Sigmoid colon (tissue), 7 donors: Measurements from ENCODE around the gene NKD2. TPM values are rescaled to one million over a fixed set of nuclear protein-coding genes. Genes with fewer than 3 reads are reported as not detected.

Experiments used
- DNase-seq: peaks from one replicate; pipeline ENCODE4 v3.0.0-alpha.2; 2019
- H3K27ac ChIP-seq, 4 donors: fragments of 200-600 bp; sonication (generic); one replicate each; pipeline ENCODE4 v1.5.1; 2016 to 2019; ENCODE audit warnings: mild to moderate bottlenecking in 1 of 4
- H3K27me3 ChIP-seq, 3 donors: fragments of 200-600 bp; sonication (generic); one replicate each; pipeline ENCODE4 v1.5.1; 2019; ENCODE audit warnings: mild to moderate bottlenecking in 1 of 3
- H3K36me3 ChIP-seq, 4 donors: fragments of 200-600 bp; sonication (generic); one replicate each; pipeline ENCODE4 v1.5.1; 2016 to 2019
- H3K4me1 ChIP-seq, 4 donors: fragments of 200-600 bp; sonication (generic); one replicate each; pipeline ENCODE4 v1.5.1; 2017 to 2019
- H3K4me3 ChIP-seq, 4 donors: fragments of 200-600 bp; sonication (generic); one replicate each; pipeline ENCODE4 v1.5.1; 2017 to 2019; ENCODE audit warnings: mild to moderate bottlenecking in 2 of 4, moderate library complexity in 1 of 4
- H3K9me3 ChIP-seq, 4 donors: fragments of 200-600 bp in 3 of 4; sonication (generic) in 3 of 4; one replicate each; pipeline versions ENCODE4 v1.5.1 to v1.6.1; 2013 to 2019
- EP300 ChIP-seq, 4 donors: sonication (generic); formaldehyde crosslinking; IDR thresholded peaks; one replicate each; pipeline ENCODE4 v1.6.1; 2017; ENCODE audit warnings: antibody characterized with exemption in 4 of 4
- POLR2A ChIP-seq, 2 donors: fragments of 450-650 bp; IDR thresholded peaks; one replicate each; pipeline ENCODE4 v1.6.1; 2016; ENCODE audit warnings: antibody characterized with exemption in 2 of 2, mild to moderate bottlenecking in 2 of 2, moderate library complexity in 2 of 2
- POLR2AphosphoS5 ChIP-seq, 4 donors: sonication (generic); formaldehyde crosslinking; IDR thresholded peaks; one replicate each; pipeline ENCODE4 v1.6.1; 2017; ENCODE audit warnings: antibody characterized with exemption in 4 of 4
- WGBS, 2 donors: extraction: QIAGEN DNeasy Blood & Tissue Kit; methylation state at CpG; one replicate each; pipeline ENCODE4 v1.1.7; 2013; 5-methylcytosine and 5-hydroxymethylcytosine counted together
- intact Hi-C: fragments of 100-400 bp; cut with DNase I; formaldehyde crosslinking; loops from one replicate; pipeline ENCODE4 v1.15.1; 2023
- polyA plus RNA-seq, 3 donors: library from polyadenylated mRNA; stranded (reverse); fragments of 200-250 nt; gene quantifications; one replicate each; pipeline ENCODE4 v1.2.3, GENCODE V29; 2013
- total RNA-seq, 4 donors: library from RNA; depleted of rRNA; stranded (reverse); fragments of >200 nt; gene quantifications; one replicate each; pipeline ENCODE4 v1.1.0, GENCODE V29; 2016
- TF ChIP-seq, protein P1 (sequence below), 4 experiments: fragments of 450-650 bp in 3 of 4; fragments of 200-600 bp in 1 of 4; IDR thresholded peaks; one replicate each; pipeline ENCODE4 v1.5.1; 2016 to 2019; ENCODE audit warnings: antibody characterized with exemption in 4 of 4, mild to moderate bottlenecking in 3 of 4, moderate library complexity in 2 of 4
- donor health status: healthy with polysubstance abuse.
- donor health status: Bipolar disorder and iron deficiency.
- donor health status: healthy.

Gene NKD2
- total and polyA plus RNA-seq, 7 donors = 0.60 to 4.4 (median 1.8) TPM

DNA sequence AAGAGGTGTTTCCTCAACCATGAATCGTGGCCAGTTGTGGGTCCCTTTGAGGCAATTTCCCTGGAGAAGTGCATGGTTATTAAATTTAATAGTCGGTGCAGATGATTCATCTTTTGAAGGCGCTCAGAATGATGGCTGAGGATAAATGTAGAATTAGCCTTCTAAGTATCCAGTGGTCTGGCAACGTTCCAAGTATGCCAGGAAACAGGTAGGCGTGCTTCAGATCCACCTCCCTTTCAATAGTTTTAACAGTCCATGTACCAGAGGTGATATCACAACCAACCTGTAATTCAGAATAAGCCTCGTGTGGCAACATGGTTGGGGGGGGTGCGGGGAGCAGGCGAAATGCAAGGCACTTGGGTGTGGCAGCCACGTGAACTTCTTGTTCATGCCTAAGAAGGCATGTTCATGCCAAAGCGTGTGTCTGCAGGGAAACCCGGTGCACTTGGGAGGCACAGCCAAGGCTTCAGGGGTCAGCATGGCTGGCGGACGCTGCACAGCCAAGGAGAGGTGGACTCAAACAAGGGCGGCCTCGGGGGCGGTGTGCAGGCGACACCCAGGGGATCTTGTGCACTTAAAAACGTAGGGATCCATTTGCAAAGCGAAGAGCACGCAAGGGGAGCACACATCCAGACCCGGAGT, 5.2 kb upstream of the NKD2 start:
- no peaks in the 10 kb centered on the region for H3K9me3 ChIP-seq
- TF ChIP-seq, protein P1, sequence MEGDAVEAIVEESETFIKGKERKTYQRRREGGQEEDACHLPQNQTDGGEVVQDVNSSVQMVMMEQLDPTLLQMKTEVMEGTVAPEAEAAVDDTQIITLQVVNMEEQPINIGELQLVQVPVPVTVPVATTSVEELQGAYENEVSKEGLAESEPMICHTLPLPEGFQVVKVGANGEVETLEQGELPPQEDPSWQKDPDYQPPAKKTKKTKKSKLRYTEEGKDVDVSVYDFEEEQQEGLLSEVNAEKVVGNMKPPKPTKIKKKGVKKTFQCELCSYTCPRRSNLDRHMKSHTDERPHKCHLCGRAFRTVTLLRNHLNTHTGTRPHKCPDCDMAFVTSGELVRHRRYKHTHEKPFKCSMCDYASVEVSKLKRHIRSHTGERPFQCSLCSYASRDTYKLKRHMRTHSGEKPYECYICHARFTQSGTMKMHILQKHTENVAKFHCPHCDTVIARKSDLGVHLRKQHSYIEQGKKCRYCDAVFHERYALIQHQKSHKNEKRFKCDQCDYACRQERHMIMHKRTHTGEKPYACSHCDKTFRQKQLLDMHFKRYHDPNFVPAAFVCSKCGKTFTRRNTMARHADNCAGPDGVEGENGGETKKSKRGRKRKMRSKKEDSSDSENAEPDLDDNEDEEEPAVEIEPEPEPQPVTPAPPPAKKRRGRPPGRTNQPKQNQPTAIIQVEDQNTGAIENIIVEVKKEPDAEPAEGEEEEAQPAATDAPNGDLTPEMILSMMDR (IDR thresholded peaks at IDR 0.05) = no peak
- TF ChIP-seq EP300 (IDR thresholded peaks at IDR 0.05) (no peak), POLR2AphosphoS5 (IDR thresholded peaks at IDR 0.05) (no peak), POLR2A (IDR thresholded peaks at IDR 0.05) (no peak)
- H3K4me1 ChIP-seq = peaks cover 0 to 31% (median 25%) of the 10 kb centered on the region in 4 donors
- peak overlapping the region in 3 of 4 donors; percentile 69 to 70 (median 69) for H3K27ac ChIP-seq
- peak; percentile 63 for DNase-seq
- 25 to 58% methylated on average over 21 of the region's 21 CpGs for WGBS, 2 donors
- no peak overlapping the region for H3K4me3 ChIP-seq
- H3K36me3 ChIP-seq = no peaks in the 10 kb centered on the region
- intact Hi-C loops = loop anchor here (10.0 kb wide), 1 partner anchor 111 kb away; the partner anchor contains the start of gene SLC12A7
- H3K27me3 ChIP-seq = peaks cover 0 to 5% (median 4%) of the 10 kb centered on the region in 3 donors

- Histone ChIP-seq H3K4me1 (peaks cover 0 to 32% (median 30%) of the 10 kb centered on the region in 4 donors), H3K27me3 (peaks cover 8 to 16% (median 15%) of the 10 kb centered on the region in 3 donors), H3K36me3 (no peaks in the 10 kb centered on the region), H3K9me3 (no peaks in the 10 kb centered on the region), H3K4me3 (peak overlapping the region; percentile 33 to 74 (median 60)), H3K27ac (peak overlapping the region; percentile 69 to 70 (median 69))
- WGBS, 2 donors = 3% methylated on average over 88 of the region's 88 CpGs
- intact Hi-C loops = loop anchor here (2.0 to 10.0 kb wide), 3 partner anchors 78 to 138 kb away; partner anchors contain the start of gene SLC12A7
- TF ChIP-seq POLR2AphosphoS5 (IDR thresholded peaks at IDR 0.05) (peak in 2 of 4 donors; percentile 45 to 53), POLR2A (IDR thresholded peaks at IDR 0.05) (no peak), EP300 (IDR thresholded peaks at IDR 0.05) (no peak)
- TF ChIP-seq, protein P1 (IDR thresholded peaks at IDR 0.05) = peak in 1 of 4 experiments; percentile 21
- peak; percentile 92 for DNase-seq
Observed at GRCh38 chr5:1004461-1005248, 3.9 kb upstream of the NKD2 start.

GRCh38 chr5:1005249-1005851, 3.3 kb upstream of the NKD2 start:
- Histone ChIP-seq H3K4me3 (peak overlapping the region; percentile 33 to 74 (median 60)), H3K27me3 (peaks cover 13 to 23% (median 22%) of the 10 kb centered on the region in 3 donors), H3K27ac (peak overlapping the region; percentile 69 to 70 (median 69)), H3K36me3 (no peaks in the 10 kb centered on the region), H3K9me3 (no peaks in the 10 kb centered on the region), H3K4me1 (peaks cover 0 to 39% (median 36%) of the 10 kb centered on the region in 4 donors)
- 24 to 44% methylated on average over 47 of the region's 47 CpGs for whole genome bisulfite sequencing, 2 donors
- TF ChIP-seq POLR2A (IDR thresholded peaks at IDR 0.05) = no peak
- TF ChIP-seq POLR2AphosphoS5 (IDR thresholded peaks at IDR 0.05) = no peak
- TF ChIP-seq, protein P1 (IDR thresholded peaks at IDR 0.05) = no peak
- TF ChIP-seq EP300 (IDR thresholded peaks at IDR 0.05) = no peak
- DNase-seq = peak; percentile 55
- intact Hi-C loops = loop anchor here (2.0 to 10.0 kb wide), 3 partner anchors 79 to 137 kb away; partner anchors contain the start of gene SLC12A7

DNA sequence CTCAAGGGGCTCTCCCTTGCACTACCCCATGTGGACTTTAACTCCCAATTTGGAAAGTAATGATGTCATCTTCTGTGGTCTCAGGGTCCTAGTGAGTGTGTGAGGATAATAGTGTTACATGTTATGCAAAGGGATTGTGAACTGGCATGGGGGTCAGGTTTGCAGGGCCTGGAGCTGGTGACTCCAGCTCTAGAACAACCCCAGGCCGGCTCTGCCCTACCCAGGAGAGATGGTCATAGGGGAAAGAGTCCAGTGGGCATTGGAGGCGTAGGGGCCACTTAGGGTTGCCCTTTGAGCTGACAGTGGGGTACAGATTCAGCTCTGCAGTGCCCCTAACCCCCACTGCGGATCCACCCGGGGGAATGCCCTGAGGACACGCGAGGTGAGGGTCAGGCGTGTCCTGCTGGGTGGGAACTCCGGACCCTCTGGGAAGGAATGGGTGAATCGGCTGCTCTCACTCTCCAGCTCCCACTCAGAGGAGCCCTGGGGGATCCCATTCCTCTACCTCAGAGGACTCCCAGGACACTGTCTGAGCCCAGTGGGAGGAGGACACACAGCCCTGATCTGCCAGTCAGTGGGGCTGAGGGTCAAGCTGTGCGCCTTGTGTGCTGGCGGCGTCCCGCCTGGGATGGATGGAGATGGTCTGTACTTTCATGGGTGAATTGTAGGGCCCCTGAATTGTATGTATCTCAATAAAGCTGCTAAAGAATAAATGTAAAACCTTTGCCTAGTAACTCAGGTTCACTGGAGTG, 2.5 kb upstream of the NKD2 start:
- H3K36me3 ChIP-seq = no peaks in the 10 kb centered on the region
- intact Hi-C loops = loop anchor here (2.0 to 10.0 kb wide), 3 partner anchors 79 to 136 kb away; partner anchors contain the start of gene SLC12A7
- peak; percentile 51 for DNase-seq
- no peak overlapping the region for H3K27ac ChIP-seq
- 90 to 95% methylated on average over 13 of the region's 13 CpGs for WGBS, 2 donors
- TF ChIP-seq EP300 (IDR thresholded peaks at IDR 0.05) (no peak), POLR2AphosphoS5 (IDR thresholded peaks at IDR 0.05) (no peak), POLR2A (IDR thresholded peaks at IDR 0.05) (no peak)
- TF ChIP-seq, protein P1 (IDR thresholded peaks at IDR 0.05) = no peak
- H3K9me3 ChIP-seq = no peaks in the 10 kb centered on the region
- H3K27me3 ChIP-seq = peaks cover 13 to 30% (median 30%) of the 10 kb centered on the region in 3 donors
- no peak overlapping the region for H3K4me3 ChIP-seq
- H3K4me1 ChIP-seq = peaks cover 0 to 43% (median 36%) of the 10 kb centered on the region in 4 donors
